Measurements from ENCODE around the gene TANC1. TPM values are rescaled to one million over a fixed set of nuclear protein-coding genes. Genes with fewer than 3 reads are reported as not detected.

The TANC1 gene
- total RNA-seq, 3 donors from 2014 or later, result 0.33 to 0.40 (median 0.34) TPM

GRCh38 chr2:159225025-159226016 is 256.9 kb downstream of the TANC1 start:
- no peak for ATAC-seq
- peaks cover 16% of the 10 kb centered on the region for H3K4me1 Mint-ChIP-seq (ENCODE audit: low read depth)
- H3K36me3 Mint-ChIP-seq (ENCODE audit: insufficient read depth), result no peaks in the 10 kb centered on the region
- no peak for DNase-seq
- no peak overlapping the region for H3K4me3 Mint-ChIP-seq
- H3K27me3 Mint-ChIP-seq (ENCODE audit: low read depth), result no peaks in the 10 kb centered on the region
- H3K9me3 Mint-ChIP-seq, result no peaks in the 10 kb centered on the region

- no peaks in the 10 kb centered on the region for H3K36me3 Mint-ChIP-seq (ENCODE audit: insufficient read depth)
- DNase-seq, result no peak
- no peak overlapping the region for H3K4me3 Mint-ChIP-seq
- H3K27me3 Mint-ChIP-seq (ENCODE audit: low read depth), result no peaks in the 10 kb centered on the region
- peak; percentile 34 to 85 for ATAC-seq
- H3K4me1 Mint-ChIP-seq (ENCODE audit: low read depth), result peaks cover 16% of the 10 kb centered on the region
- H3K9me3 Mint-ChIP-seq, result no peaks in the 10 kb centered on the region
Measured at GRCh38 chr2:159226059-159226461, 257.6 kb downstream of the TANC1 start.

GRCh38 chr2:159226608-159227385 is 258.4 kb downstream of the TANC1 start:
- no peaks in the 10 kb centered on the region for H3K36me3 Mint-ChIP-seq (ENCODE audit: insufficient read depth)
- no peak overlapping the region for H3K4me3 Mint-ChIP-seq
- peaks cover 16% of the 10 kb centered on the region for H3K4me1 Mint-ChIP-seq (ENCODE audit: low read depth)
- H3K27me3 Mint-ChIP-seq (ENCODE audit: low read depth), result no peaks in the 10 kb centered on the region
- ATAC-seq (no peak), DNase-seq (no peak)
- no peaks in the 10 kb centered on the region for H3K9me3 Mint-ChIP-seq

GRCh38 chr2:159227467-159227866 is 259.0 kb downstream of the TANC1 start:
- Mint-ChIP-seq H3K9me3 (no peaks in the 10 kb centered on the region), H3K27me3 (ENCODE audit: low read depth) (no peaks in the 10 kb centered on the region), H3K36me3 (ENCODE audit: insufficient read depth) (peaks cover 2% of the 10 kb centered on the region), H3K4me3 (no peak overlapping the region), H3K4me1 (ENCODE audit: low read depth) (peaks cover 16% of the 10 kb centered on the region)
- DNase-seq (no peak), ATAC-seq (no peak)

- Mint-ChIP-seq H3K36me3 (ENCODE audit: insufficient read depth) (peaks cover 2% of the 10 kb centered on the region), H3K9me3 (no peaks in the 10 kb centered on the region), H3K4me1 (ENCODE audit: low read depth) (peaks cover 16% of the 10 kb centered on the region), H3K4me3 (no peak overlapping the region), H3K27me3 (ENCODE audit: low read depth) (no peaks in the 10 kb centered on the region)
- ATAC-seq, result no peak
- no peak for DNase-seq
Measured at GRCh38 chr2:159228081-159228581, 259.7 kb downstream of the TANC1 start.

- ATAC-seq, result no peak
- DNase-seq, result no peak
- Mint-ChIP-seq H3K9me3 (no peaks in the 10 kb centered on the region), H3K4me1 (ENCODE audit: low read depth) (peaks cover 14% of the 10 kb centered on the region), H3K36me3 (ENCODE audit: insufficient read depth) (peaks cover 5% of the 10 kb centered on the region), H3K4me3 (no peak overlapping the region), H3K27me3 (ENCODE audit: low read depth) (no peaks in the 10 kb centered on the region)
Measured at GRCh38 chr2:159229476-159230144, 261.2 kb downstream of the TANC1 start.

GRCh38 chr2:159230145-159230877 is 261.9 kb downstream of the TANC1 start:
- ATAC-seq (no peak), DNase-seq (no peak)
- peaks cover 10% of the 10 kb centered on the region for H3K36me3 Mint-ChIP-seq (ENCODE audit: insufficient read depth)
- no peaks in the 10 kb centered on the region for H3K9me3 Mint-ChIP-seq
- no peak overlapping the region for H3K4me3 Mint-ChIP-seq
- no peaks in the 10 kb centered on the region for H3K27me3 Mint-ChIP-seq (ENCODE audit: low read depth)
- peaks cover 14% of the 10 kb centered on the region for H3K4me1 Mint-ChIP-seq (ENCODE audit: low read depth)

- H3K27me3 Mint-ChIP-seq (ENCODE audit: low read depth), result no peaks in the 10 kb centered on the region
- DNase-seq (no peak), ATAC-seq (no peak)
- H3K36me3 Mint-ChIP-seq (ENCODE audit: insufficient read depth), result peaks cover 17% of the 10 kb centered on the region
- H3K9me3 Mint-ChIP-seq, result no peaks in the 10 kb centered on the region
- peaks cover under 1% of the 10 kb centered on the region for H3K4me1 Mint-ChIP-seq (ENCODE audit: low read depth)
- no peak overlapping the region for H3K4me3 Mint-ChIP-seq
Measured at GRCh38 chr2:159232456-159233170, 264.2 kb downstream of the TANC1 start.

GRCh38 chr2:159234868-159235267 is 266.4 kb downstream of the TANC1 start:
- Mint-ChIP-seq H3K27me3 (ENCODE audit: low read depth) (no peaks in the 10 kb centered on the region), H3K9me3 (no peaks in the 10 kb centered on the region), H3K4me3 (no peak overlapping the region), H3K36me3 (ENCODE audit: insufficient read depth) (peaks cover 27% of the 10 kb centered on the region), H3K4me1 (ENCODE audit: low read depth) (no peaks in the 10 kb centered on the region)
- no peak for DNase-seq
- no peak for ATAC-seq

GRCh38 chr2:159243529-159243928 is 275.1 kb downstream of the TANC1 start:
- peaks cover 5% of the 10 kb centered on the region for H3K9me3 Mint-ChIP-seq
- H3K27me3 Mint-ChIP-seq (ENCODE audit: low read depth), result no peaks in the 10 kb centered on the region
- no peak for ATAC-seq
- no peaks in the 10 kb centered on the region for H3K4me1 Mint-ChIP-seq (ENCODE audit: low read depth)
- DNase-seq, result no peak
- no peak overlapping the region for H3K4me3 Mint-ChIP-seq
- H3K36me3 Mint-ChIP-seq (ENCODE audit: insufficient read depth), result peaks cover 43% of the 10 kb centered on the region

- Mint-ChIP-seq H3K9me3 (peaks cover 5% of the 10 kb centered on the region), H3K36me3 (ENCODE audit: insufficient read depth) (peaks cover 35% of the 10 kb centered on the region), H3K4me1 (ENCODE audit: low read depth) (peaks cover 4% of the 10 kb centered on the region), H3K27me3 (ENCODE audit: low read depth) (no peaks in the 10 kb centered on the region), H3K4me3 (no peak overlapping the region)
- DNase-seq, result no peak
- ATAC-seq, result no peak
Measured at GRCh38 chr2:159246325-159246988, 278.0 kb downstream of the TANC1 start.

- no peak for DNase-seq
- Mint-ChIP-seq H3K4me3 (no peak overlapping the region), H3K27me3 (ENCODE audit: low read depth) (no peaks in the 10 kb centered on the region), H3K36me3 (ENCODE audit: insufficient read depth) (peaks cover 33% of the 10 kb centered on the region), H3K9me3 (peaks cover 5% of the 10 kb centered on the region), H3K4me1 (ENCODE audit: low read depth) (peaks cover 4% of the 10 kb centered on the region)
- no peak for ATAC-seq
Measured at GRCh38 chr2:159249990-159250715, 281.7 kb downstream of the TANC1 start.
